Thoracic aorta (tissue), 2 donors: ENCODE data around the gene HPS4. TPM values are rescaled to one million over a fixed set of nuclear protein-coding genes. Genes with fewer than 3 reads are reported as not detected.

Experiments used
- ATAC-seq: fragments of 150-250 bp; one replicate; pipeline ENCODE4 v1.8.0; 2017; ENCODE audit warnings: low read depth; ENCODE audit not compliant: insufficient number of reproducible peaks, low FRiP score
- DNase-seq: peaks from one replicate; pipeline ENCODE4 v3.0.0-alpha.2; 2020; ENCODE audit warnings: low spot score
- H3K27ac ChIP-seq, 2 donors: fragments of 200-600 bp; sonication (generic); 1 replicate in 1 of 2; 2 replicates in 1 of 2; pipeline ENCODE4 v1.5.1; 2016; ENCODE audit warnings: mild to moderate bottlenecking in 2 of 2, moderate library complexity in 2 of 2
- H3K27me3 ChIP-seq: fragments of 200-600 bp; sonication (generic); replicated peaks from 2 replicates; pipeline ENCODE4 v1.6.0; 2016; ENCODE audit warnings: mild to moderate bottlenecking; ENCODE audit not compliant: insufficient read depth
- H3K36me3 ChIP-seq: fragments of 200-600 bp; sonication (generic); one replicate; pipeline ENCODE4 v1.5.1; 2016
- H3K4me1 ChIP-seq, 2 donors: fragments of 200-600 bp; sonication (generic); 1 replicate in 1 of 2; 2 replicates in 1 of 2; pipeline versions ENCODE4 v1.5.1 to v1.6.0; 2016; ENCODE audit warnings: low read depth in 2 of 2, mild to moderate bottlenecking in 1 of 2; ENCODE audit not compliant: control insufficient read depth in 1 of 2
- H3K4me3 ChIP-seq: fragments of 200-600 bp; sonication (generic); 2 replicates; pipeline ENCODE4 v1.5.1; 2016; ENCODE audit warnings: mild to moderate bottlenecking
- H3K9me3 ChIP-seq: fragments of 200-600 bp; sonication (generic); 2 replicates; pipeline ENCODE4 v1.5.1; 2016
- total RNA-seq, 2 donors: library from RNA; depleted of rRNA; stranded (reverse); fragments of >200 nt; gene quantifications; one replicate each; pipeline versions ENCODE4 v1.1.0 to v1.2.3, GENCODE V29; 2016
- TF ChIP-seq, protein P1 (sequence below): fragments of 200-600 bp; sonication (generic); IDR thresholded peaks from one replicate; pipeline ENCODE4 v1.5.1; 2019; ENCODE audit warnings: antibody characterized with exemption

The HPS4 gene
- total RNA-seq, 2 donors from 2014 or later = 26.5 to 27.8 TPM

DNA sequence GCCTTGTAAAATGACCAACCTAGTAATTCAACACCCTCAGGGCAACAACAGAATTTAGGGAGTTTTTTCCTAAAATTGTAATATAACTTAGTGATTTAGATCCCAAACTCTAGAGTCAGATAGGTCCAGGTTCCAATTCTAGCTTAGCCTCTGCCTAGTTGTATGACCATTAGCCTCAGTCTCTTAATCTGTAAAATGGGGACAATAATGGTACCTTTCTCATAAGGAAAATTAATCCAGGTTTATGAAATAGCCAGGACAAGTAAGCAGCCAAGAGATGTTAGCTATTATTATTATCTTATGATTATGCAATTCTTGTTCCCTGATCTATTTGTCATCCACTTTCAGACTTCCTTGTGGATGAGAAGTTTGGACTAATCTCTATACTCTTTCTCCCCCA lies 24.6 kb upstream of the HPS4 start:
- TF ChIP-seq, protein P1, sequence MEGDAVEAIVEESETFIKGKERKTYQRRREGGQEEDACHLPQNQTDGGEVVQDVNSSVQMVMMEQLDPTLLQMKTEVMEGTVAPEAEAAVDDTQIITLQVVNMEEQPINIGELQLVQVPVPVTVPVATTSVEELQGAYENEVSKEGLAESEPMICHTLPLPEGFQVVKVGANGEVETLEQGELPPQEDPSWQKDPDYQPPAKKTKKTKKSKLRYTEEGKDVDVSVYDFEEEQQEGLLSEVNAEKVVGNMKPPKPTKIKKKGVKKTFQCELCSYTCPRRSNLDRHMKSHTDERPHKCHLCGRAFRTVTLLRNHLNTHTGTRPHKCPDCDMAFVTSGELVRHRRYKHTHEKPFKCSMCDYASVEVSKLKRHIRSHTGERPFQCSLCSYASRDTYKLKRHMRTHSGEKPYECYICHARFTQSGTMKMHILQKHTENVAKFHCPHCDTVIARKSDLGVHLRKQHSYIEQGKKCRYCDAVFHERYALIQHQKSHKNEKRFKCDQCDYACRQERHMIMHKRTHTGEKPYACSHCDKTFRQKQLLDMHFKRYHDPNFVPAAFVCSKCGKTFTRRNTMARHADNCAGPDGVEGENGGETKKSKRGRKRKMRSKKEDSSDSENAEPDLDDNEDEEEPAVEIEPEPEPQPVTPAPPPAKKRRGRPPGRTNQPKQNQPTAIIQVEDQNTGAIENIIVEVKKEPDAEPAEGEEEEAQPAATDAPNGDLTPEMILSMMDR = no peak
- Histone ChIP-seq H3K4me1 (peaks cover 11 to 16% of the 10 kb centered on the region in 2 donors), H3K9me3 (no peaks in the 10 kb centered on the region), H3K27me3 (no peaks in the 10 kb centered on the region), H3K27ac (no peak overlapping the region), H3K36me3 (peaks cover 61% of the 10 kb centered on the region), H3K4me3 (no peak overlapping the region)
- DNase-seq = no peak
- no peak for ATAC-seq

DNA sequence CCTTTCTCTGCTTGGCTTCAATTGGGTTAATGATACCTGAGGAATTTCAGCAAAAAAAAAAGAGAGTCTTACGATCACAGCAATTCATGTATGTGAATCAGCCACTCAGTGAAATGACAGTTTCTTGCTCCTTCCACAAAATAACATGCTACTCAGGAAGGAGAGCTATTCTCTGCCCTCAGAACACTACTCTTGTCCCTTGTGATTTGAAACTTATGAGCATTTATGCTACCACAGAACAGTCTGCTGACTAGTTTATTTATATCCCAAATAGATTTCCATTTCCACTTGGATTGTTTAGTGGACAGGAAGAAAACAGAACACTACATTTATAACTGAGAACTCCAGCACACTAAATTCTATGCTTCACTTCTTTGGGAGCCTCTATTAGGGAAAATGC lies 20.2 kb upstream of the HPS4 start:
- Histone ChIP-seq H3K27me3 (no peaks in the 10 kb centered on the region), H3K36me3 (peaks cover 80% of the 10 kb centered on the region), H3K4me1 (no peaks in the 10 kb centered on the region), H3K9me3 (no peaks in the 10 kb centered on the region), H3K27ac (no peak overlapping the region), H3K4me3 (no peak overlapping the region)
- TF ChIP-seq, protein P1 = no peak
- ATAC-seq (no peak), DNase-seq (no peak)

DNA sequence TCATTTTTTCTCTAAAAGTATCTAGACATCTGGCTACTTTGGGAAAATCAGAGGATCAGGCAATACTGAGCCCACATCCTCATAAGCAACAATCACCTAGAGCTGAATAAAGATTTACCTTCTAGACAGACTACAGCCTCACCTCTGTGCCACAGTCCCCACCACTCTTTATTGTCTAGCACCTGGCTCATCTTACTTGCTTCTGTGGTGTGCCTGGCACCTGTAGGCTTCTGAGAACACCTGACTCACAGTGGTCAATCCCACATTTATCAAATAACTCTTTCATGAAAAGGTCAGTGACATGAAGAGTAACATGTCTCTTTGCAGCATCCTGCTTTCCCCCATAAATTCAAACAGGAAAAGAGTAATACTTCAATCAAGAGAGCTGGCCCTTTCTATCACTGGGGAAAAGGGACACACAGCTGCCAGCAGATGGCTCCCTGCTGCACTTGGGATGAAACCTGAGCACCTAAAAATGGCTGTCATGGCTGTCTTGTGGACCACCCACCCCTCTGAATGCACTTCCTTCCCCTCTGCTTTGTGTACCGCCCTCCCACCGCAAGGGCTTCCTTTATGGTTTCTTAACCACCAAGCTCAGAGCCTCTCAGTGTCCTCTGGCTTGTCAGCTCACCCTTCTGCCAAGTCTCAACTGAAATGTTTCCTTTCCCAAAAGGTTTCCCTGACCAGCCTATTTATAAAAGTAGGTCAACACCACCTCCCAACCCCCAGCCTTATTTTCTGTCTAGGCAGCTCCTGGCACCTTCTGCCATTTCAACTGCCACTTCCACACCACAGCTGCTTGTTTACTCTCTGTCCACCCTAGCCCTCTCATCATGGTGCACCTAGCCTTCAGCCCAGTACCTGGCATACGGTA lies 19.3 kb upstream of the HPS4 start:
- Histone ChIP-seq H3K4me3 (no peak overlapping the region), H3K9me3 (no peaks in the 10 kb centered on the region), H3K27me3 (no peaks in the 10 kb centered on the region), H3K27ac (no peak overlapping the region), H3K4me1 (no peaks in the 10 kb centered on the region), H3K36me3 (peaks cover 79% of the 10 kb centered on the region)
- DNase-seq (no peak), ATAC-seq (no peak)
- TF ChIP-seq, protein P1 = peak; percentile 23

DNA sequence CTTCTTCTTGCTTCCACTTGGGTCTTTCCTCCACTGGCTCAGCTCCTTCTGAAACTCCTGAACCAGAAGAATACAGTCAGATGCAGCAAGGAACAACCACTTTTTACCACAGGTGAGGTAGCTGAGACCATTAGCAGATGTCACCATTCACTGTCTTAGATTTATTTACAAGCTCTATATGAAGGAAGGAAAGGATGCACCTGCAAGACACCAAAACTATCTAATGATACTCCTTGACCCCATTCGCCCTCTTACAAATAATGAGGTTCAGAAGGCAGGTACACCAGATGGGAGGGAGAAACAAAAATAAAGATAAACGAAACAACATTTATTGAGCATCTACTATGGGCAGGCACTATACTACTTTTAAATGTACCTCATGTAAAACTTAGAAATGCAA lies 18.4 kb upstream of the HPS4 start:
- ATAC-seq (no peak), DNase-seq (no peak)
- H3K36me3 ChIP-seq = peaks cover 83% of the 10 kb centered on the region

DNA sequence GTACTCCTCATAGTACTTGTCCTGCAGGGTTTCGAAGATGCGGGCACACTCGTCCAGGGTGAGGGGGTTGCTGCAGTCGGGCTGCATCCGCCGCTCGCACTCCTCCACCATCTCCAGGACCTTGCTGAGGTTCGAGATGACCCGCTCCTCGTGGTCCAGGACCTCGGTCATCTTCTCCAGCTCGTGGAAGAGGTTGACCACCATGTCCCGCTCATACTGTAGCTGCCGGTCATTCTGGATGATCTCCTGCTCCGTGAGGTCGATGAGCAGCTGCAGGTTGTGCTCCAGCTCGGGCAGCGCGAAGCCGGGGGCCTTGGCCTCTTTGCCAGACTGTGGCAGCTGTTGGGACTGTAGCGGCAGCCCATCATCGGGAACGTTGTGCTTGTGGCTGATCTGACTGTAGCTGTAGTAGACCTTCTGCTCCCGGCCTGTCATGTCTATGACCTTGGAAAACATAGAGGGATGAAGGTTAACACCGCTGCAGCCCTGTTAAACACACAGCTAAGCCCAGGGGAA lies 15.7 kb upstream of the HPS4 start:
- peaks cover 80% of the 10 kb centered on the region for H3K36me3 ChIP-seq
- no peak for ATAC-seq

More for the DNA sequence above, 18.4 kb upstream of the HPS4 start:
- no peaks in the 10 kb centered on the region for H3K9me3 ChIP-seq
- H3K27ac ChIP-seq = no peak overlapping the region
- no peaks in the 10 kb centered on the region for H3K4me1 ChIP-seq
- H3K4me3 ChIP-seq = no peak overlapping the region
- no peaks in the 10 kb centered on the region for H3K27me3 ChIP-seq
- TF ChIP-seq, protein P1 = no peak

More for the DNA sequence above, 15.7 kb upstream of the HPS4 start:
- no peak for DNase-seq
- Histone ChIP-seq H3K27me3 (no peaks in the 10 kb centered on the region), H3K4me3 (no peak overlapping the region), H3K4me1 (no peaks in the 10 kb centered on the region), H3K27ac (no peak overlapping the region), H3K9me3 (no peaks in the 10 kb centered on the region)
- TF ChIP-seq, protein P1 = no peak
